Epithelial cell of esophagus (primary cell): ENCODE data around the gene OAT.

Source experiments
- DNase-seq: peaks from one replicate; pipeline ENCODE4 v3.0.0; 2010; ENCODE audit warnings: low read depth
- H3K4me3 ChIP-seq: 2 replicates; pipeline ENCODE4 v1.5.1; 2011; ENCODE audit warnings: mild to moderate bottlenecking, low read length, control low read depth
- TF ChIP-seq, protein P1 (sequence below): IDR thresholded peaks from 2 replicates; pipeline ENCODE4 v1.5.1; 2011; ENCODE audit warnings: low read depth, mild to moderate bottlenecking, low read length, control low read depth, inconsistent platforms; ENCODE audit not compliant: insufficient read depth; ENCODE audit errors: missing control alignments

The OAT gene

DNA sequence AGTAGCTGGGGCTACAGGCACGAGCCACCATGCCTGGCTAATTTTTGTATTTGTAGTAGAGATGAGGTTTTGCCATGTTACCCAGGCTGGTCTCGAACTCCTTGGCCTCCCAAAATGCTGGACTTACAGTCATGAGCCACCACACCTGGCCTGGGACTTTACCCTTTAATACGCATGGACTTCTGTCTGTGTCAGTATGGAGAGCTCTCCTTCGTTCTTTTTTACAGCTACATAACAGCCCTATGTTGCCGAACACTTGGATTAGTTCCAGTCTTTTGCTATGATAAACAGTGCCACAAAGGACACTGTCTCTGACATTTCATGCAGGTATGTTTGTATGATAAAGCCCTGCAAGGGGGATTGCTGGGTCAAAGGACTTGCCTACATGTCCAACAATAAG, 10.9 kb upstream of the OAT start:
- no peak overlapping the region for H3K4me3 ChIP-seq
- DNase-seq: no peak
- TF ChIP-seq, protein P1, sequence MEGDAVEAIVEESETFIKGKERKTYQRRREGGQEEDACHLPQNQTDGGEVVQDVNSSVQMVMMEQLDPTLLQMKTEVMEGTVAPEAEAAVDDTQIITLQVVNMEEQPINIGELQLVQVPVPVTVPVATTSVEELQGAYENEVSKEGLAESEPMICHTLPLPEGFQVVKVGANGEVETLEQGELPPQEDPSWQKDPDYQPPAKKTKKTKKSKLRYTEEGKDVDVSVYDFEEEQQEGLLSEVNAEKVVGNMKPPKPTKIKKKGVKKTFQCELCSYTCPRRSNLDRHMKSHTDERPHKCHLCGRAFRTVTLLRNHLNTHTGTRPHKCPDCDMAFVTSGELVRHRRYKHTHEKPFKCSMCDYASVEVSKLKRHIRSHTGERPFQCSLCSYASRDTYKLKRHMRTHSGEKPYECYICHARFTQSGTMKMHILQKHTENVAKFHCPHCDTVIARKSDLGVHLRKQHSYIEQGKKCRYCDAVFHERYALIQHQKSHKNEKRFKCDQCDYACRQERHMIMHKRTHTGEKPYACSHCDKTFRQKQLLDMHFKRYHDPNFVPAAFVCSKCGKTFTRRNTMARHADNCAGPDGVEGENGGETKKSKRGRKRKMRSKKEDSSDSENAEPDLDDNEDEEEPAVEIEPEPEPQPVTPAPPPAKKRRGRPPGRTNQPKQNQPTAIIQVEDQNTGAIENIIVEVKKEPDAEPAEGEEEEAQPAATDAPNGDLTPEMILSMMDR: no peak

- H3K4me3 ChIP-seq: no peak overlapping the region
- DNase-seq: no peak
- TF ChIP-seq, protein P1: no peak
Measured at GRCh38 chr10:124428207-124428777, 9.6 kb upstream of the OAT start.

- no peak for DNase-seq
- TF ChIP-seq, protein P1: no peak
Measured at GRCh38 chr10:124425227-124425962, 6.7 kb upstream of the OAT start.

DNA sequence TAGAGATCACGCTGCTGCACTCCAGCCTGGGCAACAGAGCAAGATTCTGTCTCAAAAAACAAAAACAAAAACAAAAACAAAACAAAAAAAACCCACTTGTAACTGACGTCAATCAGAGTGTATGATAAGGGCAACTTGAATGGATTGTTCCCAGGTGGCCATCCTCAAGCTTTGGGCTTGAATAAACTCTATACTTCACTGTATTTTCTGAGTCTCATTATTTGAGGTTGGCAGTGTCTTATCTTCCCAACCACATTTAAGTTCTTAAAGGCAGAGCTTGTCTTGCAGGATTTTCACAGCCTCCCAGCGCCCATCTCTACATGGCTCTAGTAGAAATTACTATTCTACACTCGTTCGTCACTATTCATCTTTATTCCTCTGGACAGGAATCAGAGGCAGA, 5.1 kb upstream of the OAT start:
- no peak for DNase-seq
- no peak overlapping the region for H3K4me3 ChIP-seq
- TF ChIP-seq, protein P1: no peak

More at GRCh38 chr10:124425227-124425962, 6.7 kb upstream of the OAT start:
- no peak overlapping the region for H3K4me3 ChIP-seq

DNA sequence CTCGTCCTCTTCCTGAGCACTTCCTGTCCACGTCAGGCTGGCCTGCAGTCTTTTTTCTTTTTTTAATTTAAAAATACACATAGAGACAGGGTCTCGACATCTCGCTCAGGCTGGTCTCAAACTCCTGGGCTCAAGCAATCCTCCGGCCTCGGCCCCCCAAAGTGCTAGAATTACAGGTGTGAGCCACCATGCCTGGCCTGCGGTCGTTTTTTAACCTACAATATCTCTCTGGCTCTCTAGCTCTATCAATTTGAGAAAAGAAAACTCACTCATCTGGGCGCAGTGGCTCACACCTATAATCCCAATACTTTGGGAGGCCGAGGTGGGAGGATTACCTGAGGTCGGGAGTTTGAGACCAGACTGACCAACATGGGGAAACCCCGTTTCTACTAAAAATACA, 4.0 kb upstream of the OAT start:
- no peak overlapping the region for H3K4me3 ChIP-seq
- DNase-seq: no peak
- TF ChIP-seq, protein P1: no peak

- no peak overlapping the region for H3K4me3 ChIP-seq
- no peak for DNase-seq
- TF ChIP-seq, protein P1: no peak
Measured at GRCh38 chr10:124420254-124420653, 1.5 kb upstream of the OAT start.

GRCh38 chr10:124419635-124420034, 912 bp upstream of the OAT start:
- no peak overlapping the region for H3K4me3 ChIP-seq
- no peak for DNase-seq
- TF ChIP-seq, protein P1: no peak
